HCT116 (cell line): ENCODE results near the gene TYW1B. TPM values are rescaled to one million over a fixed set of nuclear protein-coding genes. Genes with fewer than 3 reads are reported as not detected.
"Not testable (repeated sequence)": the region's sequence is repeated elsewhere in the genome, so short reads cannot be mapped to it uniquely, and the experiment has no call there.

Experiments used
- ATAC-seq: fragments of 200-7000 bp; cut with Tn5 transposase; 2 replicates; pipeline ENCODE4 v1.9.1; 2020; ENCODE audit warnings: mild to moderate bottlenecking, moderate library complexity
- BruUV-seq: library from RNA; stranded (reverse); fragments of 400-500 nt; replicated peaks from 2 replicates; lab custom pipeline; 2021; lab: Mats Ljungman, UMichigan
- CTCF ChIA-PET: fragments of 300-600 bp; sonication (Branson Sonifier 250); formaldehyde crosslinking; loops from one replicate; lab custom pipeline; 2021; ENCODE audit warnings: antibody characterized with exemption; lab: Charles Lee
- POLR2A ChIA-PET: fragments of 300-600, 350-600 bp; sonication (Branson Sonifier 250); formaldehyde crosslinking; loops from one replicate; lab custom pipeline; 2021; ENCODE audit warnings: antibody characterized with exemption; lab: Charles Lee
- RAD21 ChIA-PET, 2 experiments: fragments of 300-600 bp; sonication (Branson Sonifier 250); formaldehyde crosslinking; loops; one replicate each; lab custom pipeline; 2023; ENCODE audit warnings: low total read pairs in 2 of 2; ENCODE audit not compliant: uncharacterized antibody in 2 of 2, unreplicated experiment in 2 of 2, low non-redundant PET in 1 of 2; lab: Charles Lee
- DNase-seq: peaks from one replicate; pipeline ENCODE4 v3.0.0-alpha.2; 2010; ENCODE audit warnings: low read depth, low spot score
- H2AFZ ChIP-seq: fragments of 200-600 bp; shearing (Covaris generic), sonication (generic); 2 replicates; pipeline ENCODE4 v1.6.1; 2017; ENCODE audit warnings: low read depth, mixed run types, mixed read lengths, antibody characterized with exemption, low read length; ENCODE audit not compliant: poor library complexity, severe bottlenecking
- H3K27ac ChIP-seq: 2 replicates; pipeline ENCODE4 v1.5.1; 2012; ENCODE audit warnings: low read depth, low read length
- H3K27me3 ChIP-seq: fragments of 200-600 bp; sonication (generic); 2 replicates; pipeline ENCODE4 v1.6.1; 2016; ENCODE audit warnings: mixed run types, low read length, mixed read lengths; ENCODE audit not compliant: insufficient read depth
- H3K36me3 ChIP-seq, 2 experiments: fragments of 200-500 bp in 1 of 2; fragments of 200-600 bp in 1 of 2; sonication (Bioruptor generic) in 1 of 2; sonication (generic) in 1 of 2; 2 replicates each; pipeline versions ENCODE4 v1.5.1 to v1.6.1; 2014 to 2016; ENCODE audit warnings: low read length in 2 of 2, inconsistent platforms in 1 of 2, mixed read lengths in 1 of 2, mixed run types in 1 of 2; ENCODE audit not compliant: insufficient read depth in 2 of 2, control insufficient read depth in 1 of 2
- H3K4me1 ChIP-seq, 2 experiments: fragments of 200-600 bp in 1 of 2; sonication (generic) in 1 of 2; 2 replicates each; pipeline versions ENCODE4 v1.5.1 to v1.6.1; 2012 to 2017; ENCODE audit warnings: low read length in 2 of 2, inconsistent platforms in 1 of 2, mild to moderate bottlenecking in 1 of 2, mixed read lengths in 1 of 2, mixed run types in 1 of 2, moderate library complexity in 1 of 2; ENCODE audit not compliant: insufficient read depth in 2 of 2, control insufficient read depth in 1 of 2
- H3K4me2 ChIP-seq: fragments of 200-600 bp; sonication (generic); 2 replicates; pipeline ENCODE4 v1.6.1; 2017; ENCODE audit warnings: mixed run types, low read length, mixed read lengths
- H3K4me3 ChIP-seq, 2 experiments: fragments of 200-600 bp in 1 of 2; sonication (generic) in 1 of 2; replicated peaks in 1 of 2; 2 replicates each; pipeline ENCODE4 v1.5.1; 2011 to 2016; ENCODE audit warnings: low read length in 2 of 2, control low read depth in 1 of 2, low read depth in 1 of 2, mild to moderate bottlenecking in 1 of 2, mixed read lengths in 1 of 2, mixed run types in 1 of 2
- H3K79me2 ChIP-seq: fragments of 200-600 bp; sonication (generic); 2 replicates; pipeline ENCODE4 v1.6.1; 2017; ENCODE audit warnings: mild to moderate bottlenecking, mixed run types, low read length, moderate library complexity, mixed read lengths; ENCODE audit not compliant: insufficient read depth
- H3K9ac ChIP-seq: fragments of 200-600 bp; sonication (generic); 2 replicates; pipeline ENCODE4 v1.6.1; 2016; ENCODE audit warnings: low read length, mixed read lengths
- H3K9me2 ChIP-seq: fragments of 200-600 bp; sonication (generic), shearing (Covaris generic); 2 replicates; pipeline ENCODE4 v1.6.1; 2017; ENCODE audit warnings: mixed run types, mild to moderate bottlenecking, moderate library complexity; ENCODE audit not compliant: insufficient read depth
- H3K9me3 ChIP-seq, 2 experiments: fragments of 200-500 bp in 1 of 2; fragments of 200-600 bp in 1 of 2; sonication (Bioruptor generic) in 1 of 2; sonication (generic) in 1 of 2; 2 replicates each; pipeline ENCODE4 v1.6.1; 2014 to 2017; ENCODE audit warnings: low read length in 2 of 2, mixed read lengths in 2 of 2, inconsistent platforms in 1 of 2, low read depth in 1 of 2, mild to moderate bottlenecking in 1 of 2, mixed run types in 1 of 2, moderate library complexity in 1 of 2; ENCODE audit not compliant: control insufficient read depth in 1 of 2, insufficient read depth in 1 of 2
- H4K20me1 ChIP-seq: fragments of 200-600 bp; sonication (generic), shearing (Covaris generic); 2 replicates; pipeline ENCODE4 v1.6.1; 2017; ENCODE audit warnings: mixed run types, mild to moderate bottlenecking, moderate library complexity; ENCODE audit not compliant: insufficient read depth
- intact Hi-C: fragments of 100-400 bp; cut with micrococcal nuclease; formaldehyde crosslinking; loops from 2 replicates; pipeline ENCODE4 v1.10.0; 2022
- total RNA-seq: library from RNA; stranded (reverse); gene quantifications from one replicate; pipeline ENCODE4 v1.2.1, GENCODE V29; 2021; ENCODE audit not compliant: unreplicated experiment

The TYW1B gene
- total RNA-seq, 1 experiment from 2014 or later: 2.4 TPM

- H3K4me1 ChIP-seq, H4K20me1 ChIP-seq, RAD21 ChIA-PET, H3K9me2 ChIP-seq, H3K27ac ChIP-seq, H3K4me3 ChIP-seq, DNase-seq, ATAC-seq, H3K36me3 ChIP-seq, H3K79me2 ChIP-seq, POLR2A ChIA-PET, H2AFZ ChIP-seq, intact Hi-C loops, BruUV-seq, H3K27me3 ChIP-seq, CTCF ChIA-PET, H3K4me2 ChIP-seq, H3K9ac ChIP-seq, H3K9me3 ChIP-seq: not testable (repeated sequence)
Measured at GRCh38 chr7:72744244-72744926, 83.6 kb downstream of the TYW1B start.

DNA sequence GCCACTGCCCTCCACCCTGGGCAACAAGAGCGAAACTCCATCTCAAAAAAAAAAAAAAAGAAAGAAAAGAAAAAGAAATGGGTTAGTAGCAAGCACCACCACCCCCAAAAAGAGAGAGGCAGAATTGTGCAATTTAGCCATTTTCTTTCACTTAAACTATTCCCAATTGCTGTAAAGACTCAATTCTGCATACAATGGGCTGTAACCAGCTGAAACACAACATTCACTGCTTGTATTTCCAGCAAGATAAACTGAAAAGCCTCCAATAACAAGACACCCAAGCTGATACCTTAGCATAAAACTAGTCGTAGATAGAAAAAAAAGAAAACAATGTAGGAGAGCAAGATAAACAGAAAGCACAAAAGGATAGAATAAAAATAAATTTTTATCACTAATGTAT, 84.2 kb downstream of the TYW1B start:
- H3K4me3 ChIP-seq, H3K9me2 ChIP-seq, H3K4me1 ChIP-seq, H3K9me3 ChIP-seq, CTCF ChIA-PET, H3K27ac ChIP-seq, H3K4me2 ChIP-seq, BruUV-seq, DNase-seq, intact Hi-C loops, H3K9ac ChIP-seq, RAD21 ChIA-PET, H3K79me2 ChIP-seq, POLR2A ChIA-PET, H4K20me1 ChIP-seq, H3K36me3 ChIP-seq, H2AFZ ChIP-seq, H3K27me3 ChIP-seq, ATAC-seq: not testable (repeated sequence)

DNA sequence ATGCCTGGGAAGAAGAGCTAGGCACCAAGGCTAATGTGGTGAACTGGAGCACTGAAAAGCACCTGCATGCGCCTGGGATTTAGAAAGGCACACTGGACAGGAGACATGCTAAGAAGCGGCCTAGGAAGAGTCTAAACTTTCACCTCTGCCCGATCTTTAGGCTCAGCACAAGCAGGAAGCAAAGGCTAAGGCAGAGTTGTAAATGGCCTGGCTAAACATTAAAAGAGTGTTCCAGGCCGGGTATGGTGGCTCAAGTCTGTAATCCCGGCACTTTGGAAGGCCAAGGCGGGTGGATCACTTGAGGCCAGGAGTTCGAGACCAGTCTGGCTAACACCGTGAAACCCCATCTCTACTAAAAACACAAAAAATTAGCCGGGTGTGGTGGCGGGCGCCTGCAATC, 88.3 kb downstream of the TYW1B start:
- CTCF ChIA-PET, H2AFZ ChIP-seq, H3K9me3 ChIP-seq, H3K4me1 ChIP-seq, H3K27me3 ChIP-seq, H3K9ac ChIP-seq, H3K9me2 ChIP-seq, POLR2A ChIA-PET, H3K4me2 ChIP-seq, H3K36me3 ChIP-seq, H4K20me1 ChIP-seq, H3K4me3 ChIP-seq, H3K27ac ChIP-seq, ATAC-seq, H3K79me2 ChIP-seq, RAD21 ChIA-PET, BruUV-seq, intact Hi-C loops, DNase-seq: not testable (repeated sequence)

- H3K4me2 ChIP-seq, H3K4me3 ChIP-seq, BruUV-seq, H4K20me1 ChIP-seq, H3K9ac ChIP-seq, DNase-seq, RAD21 ChIA-PET, intact Hi-C loops, H3K36me3 ChIP-seq, H3K9me2 ChIP-seq, H3K27me3 ChIP-seq, ATAC-seq, H3K4me1 ChIP-seq, H2AFZ ChIP-seq, H3K27ac ChIP-seq, CTCF ChIA-PET, H3K9me3 ChIP-seq, POLR2A ChIA-PET, H3K79me2 ChIP-seq: not testable (repeated sequence)
Measured at GRCh38 chr7:72735855-72736254, 92.1 kb downstream of the TYW1B start.
